ENCODE measurements around the gene AP3M1. TPM values are rescaled to one million over a fixed set of nuclear protein-coding genes. Genes with fewer than 3 reads are reported as not detected.

AP3M1 gene
- total RNA-seq, 1 experiment from 2014 or later: 37.4 TPM

DNA sequence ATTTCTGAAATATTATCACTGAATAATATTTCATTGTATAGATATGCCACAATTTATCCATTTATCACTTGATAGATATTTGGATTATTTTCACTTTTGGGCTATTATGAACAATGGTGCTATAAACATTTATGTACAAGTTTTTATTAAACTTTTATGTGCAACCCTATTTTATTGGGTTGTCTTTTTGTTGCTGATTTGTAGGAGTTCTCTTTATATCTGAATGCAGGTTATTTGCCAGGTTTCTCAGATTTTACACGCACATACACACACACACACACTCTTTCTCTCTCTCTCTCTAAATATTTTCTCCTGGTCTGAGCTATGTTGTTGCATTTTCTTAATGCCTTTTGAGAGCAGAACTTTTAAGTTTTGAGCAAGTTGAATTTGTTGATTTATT is 36.6 kb upstream of the AP3M1 start:
- Histone ChIP-seq H4K8ac (replicated peaks; ENCODE audit: insufficient read length, low read depth, low read length) (no peak overlapping the region), H3K79me1 (ENCODE audit: insufficient read depth, low read depth, low read length, poor library complexity, severe bottlenecking) (peaks cover 9% of the 10 kb centered on the region), H2BK20ac (ENCODE audit: low read depth, low read length, poor library complexity, severe bottlenecking) (no peak overlapping the region), H3K56ac (ENCODE audit: insufficient read length, low read depth, low read length) (no peak overlapping the region), H2BK5ac (ENCODE audit: insufficient read length, low read length) (no peak overlapping the region), H2BK15ac (ENCODE audit: low read depth, low read length) (no peak overlapping the region), H4K20me1 (ENCODE audit: control insufficient read depth, insufficient read depth, insufficient read length) (no peaks in the 10 kb centered on the region), H2BK12ac (ENCODE audit: insufficient read length, low read depth, low read length) (no peak overlapping the region), H3K23ac (ENCODE audit: insufficient read length, low read depth, low read length) (no peak overlapping the region), H2BK120ac (ENCODE audit: low read depth, low read length, poor library complexity, severe bottlenecking) (no peak overlapping the region), H3K23me2 (ENCODE audit: insufficient read length, low read depth, low read length, poor library complexity, severe bottlenecking) (no peaks in the 10 kb centered on the region), H3K14ac (ENCODE audit: insufficient read depth, low read length) (no peak overlapping the region), H3K18ac (ENCODE audit: insufficient read length, low read depth, low read length) (no peak overlapping the region), H3K9ac (ENCODE audit: extremely low read depth, insufficient read length, low read length) (no peak overlapping the region), H3K27me3 (ENCODE audit: insufficient read depth, low read length) (no peaks in the 10 kb centered on the region), H3K79me2 (ENCODE audit: insufficient read depth, low read length) (no peaks in the 10 kb centered on the region; the same call in 1 of the 2 replicates), H2AFZ (ENCODE audit: low read length) (no peak overlapping the region), H4K91ac (ENCODE audit: insufficient read length, low read depth, low read length) (no peak overlapping the region), H3T11ph (ENCODE audit: low read length) (no peak overlapping the region), H3K27ac (ENCODE audit: insufficient read length, low read depth, low read length) (no peak overlapping the region), H3K4me2 (ENCODE audit: insufficient read depth, insufficient read length, low read length) (no peak overlapping the region), H4K5ac (ENCODE audit: insufficient read length, low read depth, low read length) (no peak overlapping the region), H3K9me3 (ENCODE audit: control insufficient read depth, low read depth, low read length) (no peaks in the 10 kb centered on the region), H2AK5ac (ENCODE audit: insufficient read length, low read length) (no peak overlapping the region), H3K4me1 (ENCODE audit: insufficient read depth, low read length) (no peaks in the 10 kb centered on the region), H3K4ac (ENCODE audit: low read depth, low read length) (no peak overlapping the region)
- Mint-ChIP-seq H3K27me3 (ENCODE audit: low read depth) (no peaks in the 10 kb centered on the region), H3K4me1 (peaks cover 11 to 14% of the 10 kb centered on the region in 2 experiments), H3K4me3 (no peak overlapping the region), H3K9me3 (no peaks in the 10 kb centered on the region), H3K27ac (peak overlapping the region in 1 of 3 experiments; percentile 6; a peak in 2 of 7 replicates), H3K36me3 (ENCODE audit: insufficient read depth in 1 of 3, low read depth in 3 of 3) (no peaks in the 10 kb centered on the region; a peak in 1 of 7 replicates)
- no peak for DNase-seq
- TF ChIP-seq, protein P1, sequence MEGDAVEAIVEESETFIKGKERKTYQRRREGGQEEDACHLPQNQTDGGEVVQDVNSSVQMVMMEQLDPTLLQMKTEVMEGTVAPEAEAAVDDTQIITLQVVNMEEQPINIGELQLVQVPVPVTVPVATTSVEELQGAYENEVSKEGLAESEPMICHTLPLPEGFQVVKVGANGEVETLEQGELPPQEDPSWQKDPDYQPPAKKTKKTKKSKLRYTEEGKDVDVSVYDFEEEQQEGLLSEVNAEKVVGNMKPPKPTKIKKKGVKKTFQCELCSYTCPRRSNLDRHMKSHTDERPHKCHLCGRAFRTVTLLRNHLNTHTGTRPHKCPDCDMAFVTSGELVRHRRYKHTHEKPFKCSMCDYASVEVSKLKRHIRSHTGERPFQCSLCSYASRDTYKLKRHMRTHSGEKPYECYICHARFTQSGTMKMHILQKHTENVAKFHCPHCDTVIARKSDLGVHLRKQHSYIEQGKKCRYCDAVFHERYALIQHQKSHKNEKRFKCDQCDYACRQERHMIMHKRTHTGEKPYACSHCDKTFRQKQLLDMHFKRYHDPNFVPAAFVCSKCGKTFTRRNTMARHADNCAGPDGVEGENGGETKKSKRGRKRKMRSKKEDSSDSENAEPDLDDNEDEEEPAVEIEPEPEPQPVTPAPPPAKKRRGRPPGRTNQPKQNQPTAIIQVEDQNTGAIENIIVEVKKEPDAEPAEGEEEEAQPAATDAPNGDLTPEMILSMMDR (conservative IDR thresholded peaks at IDR 0.05): no peak
- no CpG with 5 or more reads among the region's 1 CpG for WGBS (ENCODE audit: extremely low coverage, insufficient read length, low lambda C conversion rate)

All from H9 (cell line).